Ishikawa (cell line): Measurements from ENCODE around the gene CALD1.

Experiments
- CEBPB ChIP-seq: IDR thresholded peaks from 2 replicates; pipeline ENCODE4 v1.6.1; 2012
- CREB1 ChIP-seq: IDR thresholded peaks from 2 replicates; pipeline ENCODE4 v1.6.1; 2012; ENCODE audit warnings: low read depth
- EGR1 ChIP-seq: IDR thresholded peaks from 2 replicates; pipeline ENCODE4 v1.6.1; 2012
- EP300 ChIP-seq: IDR thresholded peaks from 2 replicates; pipeline ENCODE4 v1.6.1; 2012; ENCODE audit warnings: borderline replicate concordance
- FOXM1 ChIP-seq: IDR thresholded peaks from 2 replicates; pipeline ENCODE4 v1.6.1; 2012; ENCODE audit warnings: low read depth, borderline replicate concordance
- NFIC ChIP-seq: IDR thresholded peaks from 2 replicates; pipeline ENCODE4 v1.6.1; 2012
- RAD21 ChIP-seq: IDR thresholded peaks from 2 replicates; pipeline ENCODE4 v1.6.1; 2012; ENCODE audit warnings: low read depth
- REST ChIP-seq: IDR thresholded peaks from 2 replicates; pipeline ENCODE4 v1.6.1; 2012; ENCODE audit warnings: low read depth, mild to moderate bottlenecking
- TCF12 ChIP-seq: IDR thresholded peaks from 2 replicates; pipeline ENCODE4 v1.6.1; 2012; ENCODE audit warnings: low read depth
- TEAD4 ChIP-seq: IDR thresholded peaks from 2 replicates; pipeline ENCODE4 v1.6.1; 2012
- USF1 ChIP-seq: IDR thresholded peaks from 2 replicates; pipeline ENCODE4 v1.6.1; 2012
- YY1 ChIP-seq: IDR thresholded peaks from 2 replicates; pipeline ENCODE4 v1.6.1; 2012; ENCODE audit warnings: low read depth
- TF ChIP-seq, protein P1 (sequence below): IDR thresholded peaks from 2 replicates; pipeline ENCODE4 v1.6.1; 2012

- TF ChIP-seq CEBPB (no peak), EP300 (no peak), REST (no peak), USF1 (no peak), EGR1 (no peak), FOXM1 (no peak), CREB1 (no peak), YY1 (no peak), NFIC (no peak), TCF12 (no peak), RAD21 (no peak), TEAD4 (no peak)
- TF ChIP-seq, protein P1, sequence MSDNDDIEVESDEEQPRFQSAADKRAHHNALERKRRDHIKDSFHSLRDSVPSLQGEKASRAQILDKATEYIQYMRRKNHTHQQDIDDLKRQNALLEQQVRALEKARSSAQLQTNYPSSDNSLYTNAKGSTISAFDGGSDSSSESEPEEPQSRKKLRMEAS = no peak
Measured at GRCh38 chr7:134732728-134733127, 46.7 kb upstream of the CALD1 start.
